Stomach smooth muscle (tissue), 2 donors: Measurements from ENCODE around the gene RAMP3.
"Not testable (repeated sequence)": the region's sequence is repeated elsewhere in the genome, so short reads cannot be mapped to it uniquely, and the experiment has no call there.

Source experiments
- H3K27ac ChIP-seq: one replicate; pipeline ENCODE4 v1.7.0; 2013; ENCODE audit warnings: mild to moderate bottlenecking, low read length, inconsistent platforms
- H3K27me3 ChIP-seq, 2 donors: one replicate each; pipeline ENCODE4 v1.7.0; 2013; ENCODE audit warnings: low read length in 2 of 2; ENCODE audit not compliant: insufficient read depth in 2 of 2, control insufficient read depth in 1 of 2
- H3K36me3 ChIP-seq, 2 donors: one replicate each; pipeline ENCODE4 v1.7.0; 2013; ENCODE audit warnings: low read length in 2 of 2; ENCODE audit not compliant: control insufficient read depth in 2 of 2, insufficient read depth in 2 of 2
- H3K4me1 ChIP-seq: one replicate; pipeline ENCODE4 v1.7.0; 2013; ENCODE audit warnings: low read length; ENCODE audit not compliant: control insufficient read depth, insufficient read depth
- H3K4me3 ChIP-seq, 2 donors: one replicate each; pipeline ENCODE4 v1.7.0; 2013; ENCODE audit warnings: low read length in 2 of 2
- H3K9ac ChIP-seq, 2 donors: one replicate each; pipeline ENCODE4 v1.7.0; 2013; ENCODE audit warnings: low read length in 2 of 2, mild to moderate bottlenecking in 1 of 2
- H3K9me3 ChIP-seq, 2 donors: one replicate each; pipeline ENCODE4 v1.7.0; 2013; ENCODE audit warnings: low read length in 2 of 2; ENCODE audit not compliant: control insufficient read depth in 2 of 2
- donor health status: healthy.
- donor health status: Pancreatic carcinoma.

Gene RAMP3

DNA sequence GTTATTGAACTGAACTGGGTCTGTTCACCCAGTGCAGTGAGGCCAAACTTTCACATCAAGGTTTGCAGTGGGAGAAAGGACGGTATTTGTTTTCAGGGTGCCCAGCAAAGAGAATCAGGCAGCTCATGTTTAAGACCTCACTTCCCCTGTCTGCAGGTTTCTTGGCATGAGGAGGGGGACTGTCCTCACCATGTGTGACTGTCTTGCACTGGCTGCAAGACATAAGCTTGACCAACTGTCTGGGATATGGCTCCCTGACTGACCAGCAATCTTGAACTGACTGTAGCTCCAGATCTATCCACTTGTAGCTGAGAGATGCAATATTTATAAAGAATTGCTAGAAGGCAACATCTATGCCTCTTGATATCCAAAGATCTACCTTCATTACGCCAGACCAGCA is 39.9 kb downstream of the RAMP3 start:
- H3K27ac ChIP-seq: no peak overlapping the region
- H3K36me3 ChIP-seq: no peaks in the 10 kb centered on the region
- H3K4me1 ChIP-seq: peaks cover 2% of the 10 kb centered on the region
- no peak overlapping the region for H3K4me3 ChIP-seq
- H3K9me3 ChIP-seq: no peaks in the 10 kb centered on the region
- no peak overlapping the region for H3K9ac ChIP-seq
- no peaks in the 10 kb centered on the region for H3K27me3 ChIP-seq

DNA sequence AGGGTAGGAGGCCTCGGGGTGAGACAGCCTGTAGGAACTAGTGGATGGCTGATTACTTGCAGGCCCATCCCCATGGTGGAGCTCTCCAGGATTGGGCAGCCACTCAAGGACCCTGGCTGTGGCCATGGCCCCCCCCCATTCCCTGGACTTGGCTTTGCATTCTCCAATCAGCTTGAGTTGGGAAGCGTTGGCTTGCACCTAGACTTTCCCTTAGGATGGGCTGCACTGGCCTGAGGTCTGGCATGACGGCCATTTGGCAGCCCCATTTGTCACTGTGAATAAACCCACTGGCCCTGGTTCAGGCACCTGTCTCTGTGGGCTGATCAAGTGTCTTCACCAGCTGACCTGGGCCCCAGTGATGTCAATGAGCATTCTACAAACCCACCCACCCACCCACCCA is 41.4 kb downstream of the RAMP3 start:
- Histone ChIP-seq H3K4me1 (peaks cover 6% of the 10 kb centered on the region), H3K4me3 (no peak overlapping the region), H3K27ac (no peak overlapping the region), H3K9ac (no peak overlapping the region), H3K27me3 (no peaks in the 10 kb centered on the region), H3K36me3 (no peaks in the 10 kb centered on the region), H3K9me3 (no peaks in the 10 kb centered on the region)

DNA sequence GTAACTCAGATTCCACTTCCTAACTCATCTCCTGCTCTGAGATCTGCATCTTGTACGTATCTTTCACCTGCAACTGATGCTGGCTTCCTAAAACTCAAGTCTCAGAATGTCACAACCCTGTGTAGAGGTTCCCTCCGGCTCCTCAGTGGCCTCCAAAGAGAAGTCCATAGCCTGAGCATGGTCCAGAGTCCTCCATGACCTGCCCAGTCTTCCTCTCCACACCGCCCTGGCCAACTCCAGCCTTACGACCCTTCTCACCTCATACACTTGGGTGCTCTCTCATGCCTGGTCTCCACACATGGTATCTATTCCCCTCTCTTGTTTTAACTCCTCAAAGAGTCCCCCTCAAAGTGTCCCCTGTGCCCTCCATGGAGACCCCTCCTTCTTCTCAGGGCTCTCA is 41.9 kb downstream of the RAMP3 start:
- peaks cover 6% of the 10 kb centered on the region for H3K4me1 ChIP-seq
- H3K27me3 ChIP-seq: no peaks in the 10 kb centered on the region
- H3K4me3 ChIP-seq: no peak overlapping the region
- no peaks in the 10 kb centered on the region for H3K36me3 ChIP-seq
- no peaks in the 10 kb centered on the region for H3K9me3 ChIP-seq
- H3K9ac ChIP-seq: no peak overlapping the region
- H3K27ac ChIP-seq: no peak overlapping the region

DNA sequence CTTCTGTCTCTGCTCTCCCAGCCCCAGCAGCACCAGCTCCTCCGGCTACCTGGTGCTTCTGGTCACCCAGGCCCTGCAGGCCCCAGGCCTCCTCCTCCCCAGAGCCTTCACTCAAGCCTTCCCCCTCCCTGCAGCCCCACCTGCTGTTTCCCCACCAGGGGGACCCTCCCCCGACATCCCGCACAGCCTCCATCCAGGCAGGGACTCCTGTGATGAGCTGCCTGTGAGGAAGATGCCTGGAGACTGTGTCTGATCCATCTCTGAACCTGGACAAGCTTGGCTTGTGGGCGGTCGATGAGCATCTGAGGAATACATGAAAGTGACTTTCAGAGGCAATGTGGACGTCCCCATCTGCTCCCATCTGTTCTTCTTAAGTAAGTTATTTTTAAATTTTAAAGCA is 45.0 kb downstream of the RAMP3 start:
- Histone ChIP-seq H3K4me3 (no peak overlapping the region), H3K4me1 (peaks cover 6% of the 10 kb centered on the region), H3K9ac (no peak overlapping the region), H3K27ac (no peak overlapping the region), H3K36me3 (no peaks in the 10 kb centered on the region), H3K27me3 (no peaks in the 10 kb centered on the region), H3K9me3 (no peaks in the 10 kb centered on the region)

DNA sequence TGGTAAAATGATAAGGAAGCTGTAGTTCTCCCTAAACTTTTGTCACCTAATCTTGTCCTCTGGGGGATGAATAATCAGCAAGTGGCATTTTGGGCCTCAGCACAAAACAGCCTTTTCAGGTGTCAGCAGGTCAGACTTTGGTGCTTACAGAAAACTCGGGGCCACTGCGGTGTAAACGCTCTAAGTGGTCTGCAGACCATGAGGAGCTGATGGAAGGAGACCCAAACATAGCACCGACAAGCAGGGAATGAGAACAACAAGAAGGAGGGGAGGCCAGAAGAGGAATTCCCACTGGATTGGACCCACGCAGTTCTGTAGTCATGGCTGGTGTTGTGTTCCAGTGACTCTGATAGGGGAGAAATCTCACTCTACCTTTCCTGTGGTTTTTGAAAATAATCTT is 45.4 kb downstream of the RAMP3 start:
- Histone ChIP-seq H3K36me3 (no peaks in the 10 kb centered on the region), H3K9me3 (no peaks in the 10 kb centered on the region), H3K4me3 (no peak overlapping the region), H3K27me3 (no peaks in the 10 kb centered on the region), H3K27ac (no peak overlapping the region), H3K4me1 (peaks cover 6% of the 10 kb centered on the region), H3K9ac (no peak overlapping the region)

DNA sequence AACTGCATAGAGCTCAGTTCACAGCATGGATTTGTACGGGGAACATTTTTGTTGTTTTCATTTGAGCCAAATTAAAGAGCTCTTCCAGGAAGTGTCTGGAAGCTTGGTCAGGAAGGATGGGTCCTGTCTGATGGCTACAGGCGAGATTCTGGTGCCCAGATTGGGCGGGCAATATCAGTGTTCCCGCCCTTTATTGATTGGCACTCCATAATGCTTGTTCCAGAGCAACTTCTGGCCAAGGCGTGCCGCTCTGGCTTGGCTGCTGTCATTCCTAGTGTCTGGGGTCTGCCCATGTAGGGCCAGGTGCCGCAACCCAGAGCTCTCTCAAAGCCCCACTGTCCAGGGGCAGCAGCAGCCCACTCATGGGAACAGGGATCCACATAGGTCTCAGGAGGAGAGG is 45.9 kb downstream of the RAMP3 start:
- Histone ChIP-seq H3K4me1 (peaks cover 6% of the 10 kb centered on the region), H3K9me3 (no peaks in the 10 kb centered on the region), H3K27ac (peak overlapping the region; percentile 7), H3K36me3 (no peaks in the 10 kb centered on the region), H3K27me3 (no peaks in the 10 kb centered on the region), H3K9ac (no peak overlapping the region), H3K4me3 (peak overlapping the region in 1 of 2 donors; percentile 24)

DNA sequence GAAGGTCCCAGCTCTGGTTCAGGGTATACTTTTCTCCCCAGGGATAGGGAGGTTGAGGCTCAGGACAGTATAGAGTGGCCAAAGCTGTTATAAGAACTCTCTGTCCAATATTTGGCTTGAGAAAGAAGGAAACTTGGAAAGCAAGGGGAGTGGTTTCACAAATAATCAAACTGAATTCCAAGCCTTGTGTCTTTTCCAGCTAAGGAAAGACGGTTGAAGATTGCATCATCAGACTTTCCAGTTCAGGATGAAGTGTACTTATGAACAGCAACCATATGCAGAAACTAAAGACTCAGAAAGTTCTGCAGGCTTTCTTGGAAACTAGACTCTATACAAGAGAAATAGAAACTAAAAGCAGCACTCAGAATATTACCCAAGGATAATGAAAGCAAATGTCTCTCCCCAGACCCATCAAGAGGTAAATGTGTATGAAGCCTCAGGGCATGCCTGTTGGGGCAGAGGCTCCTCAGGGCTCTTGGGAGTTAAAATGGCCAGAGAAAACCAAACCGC is 46.4 kb downstream of the RAMP3 start:
- peaks cover 6% of the 10 kb centered on the region for H3K4me1 ChIP-seq
- H3K9me3 ChIP-seq: no peaks in the 10 kb centered on the region
- no peak overlapping the region for H3K9ac ChIP-seq
- no peaks in the 10 kb centered on the region for H3K36me3 ChIP-seq
- peak overlapping the region; percentile 7 for H3K27ac ChIP-seq
- no peaks in the 10 kb centered on the region for H3K27me3 ChIP-seq
- peak overlapping the region in 1 of 2 donors; percentile 50 for H3K4me3 ChIP-seq

DNA sequence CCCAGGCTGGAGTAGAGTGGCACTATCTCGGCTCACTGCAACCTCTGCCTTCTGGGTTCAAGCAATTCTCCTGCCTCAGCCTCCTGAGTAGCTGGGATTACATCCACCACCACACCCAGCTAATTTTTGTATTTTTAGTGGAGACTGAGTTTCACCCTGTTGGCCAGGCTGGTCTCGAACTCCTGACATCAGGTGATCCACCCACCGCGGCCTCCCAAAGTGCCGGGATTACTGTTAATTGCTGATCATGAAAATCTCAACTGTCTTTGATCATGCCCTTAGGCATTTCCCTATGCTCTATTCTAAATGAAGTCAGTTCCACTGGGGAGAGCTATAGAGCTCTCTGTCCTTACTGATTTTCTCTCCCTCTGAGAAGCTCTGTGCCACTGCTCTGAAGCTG is 48.7 kb downstream of the RAMP3 start:
- not testable (repeated sequence) for H3K36me3 ChIP-seq, H3K9ac ChIP-seq, H3K27me3 ChIP-seq, H3K4me1 ChIP-seq, H3K9me3 ChIP-seq, H3K27ac ChIP-seq, H3K4me3 ChIP-seq

DNA sequence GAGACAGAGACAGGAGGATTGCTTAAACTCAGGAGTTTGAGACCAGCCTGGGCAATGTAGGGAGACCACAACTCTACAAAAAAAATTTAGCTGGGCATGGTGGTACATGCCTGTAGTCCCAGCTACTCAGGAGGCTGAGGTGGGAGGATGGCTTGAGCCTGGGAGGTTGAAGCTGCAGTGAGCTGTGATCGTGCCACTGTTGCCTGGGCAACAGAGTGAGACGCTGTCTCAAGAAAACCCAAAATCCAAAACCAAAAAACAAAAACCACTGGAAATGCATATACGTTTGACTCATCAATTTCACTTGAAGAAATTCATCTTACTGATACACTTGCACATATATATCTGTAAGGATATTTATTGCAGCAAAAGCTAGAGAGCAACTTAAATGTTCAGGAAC is 52.3 kb downstream of the RAMP3 start:
- not testable (repeated sequence) for H3K9me3 ChIP-seq, H3K4me3 ChIP-seq, H3K4me1 ChIP-seq, H3K27me3 ChIP-seq, H3K36me3 ChIP-seq, H3K27ac ChIP-seq, H3K9ac ChIP-seq

DNA sequence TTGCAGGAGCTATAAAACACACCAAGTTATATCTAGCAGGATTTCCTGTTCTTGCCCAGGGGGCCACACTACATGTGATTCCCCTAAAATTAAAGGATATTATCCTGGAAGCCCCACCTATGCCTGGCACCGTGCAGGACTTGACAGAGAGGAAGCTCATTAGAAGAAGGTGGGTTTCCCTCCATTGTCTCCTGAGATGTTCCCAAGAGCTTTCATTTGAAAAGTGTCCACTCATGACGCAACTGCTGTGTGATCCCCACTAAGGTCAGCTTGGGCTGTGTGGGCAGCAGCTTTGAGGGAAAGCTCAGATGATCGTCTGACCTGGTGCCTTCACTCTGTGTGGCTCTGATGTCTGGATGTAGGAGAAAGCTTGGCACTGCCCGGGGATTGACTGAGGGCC is 53.5 kb downstream of the RAMP3 start:
- Histone ChIP-seq H3K4me3 (no peak overlapping the region), H3K27ac (no peak overlapping the region), H3K9me3 (no peaks in the 10 kb centered on the region), H3K9ac (no peak overlapping the region), H3K4me1 (no peaks in the 10 kb centered on the region), H3K27me3 (peaks cover 0 to 5% of the 10 kb centered on the region in 2 donors), H3K36me3 (no peaks in the 10 kb centered on the region)

DNA sequence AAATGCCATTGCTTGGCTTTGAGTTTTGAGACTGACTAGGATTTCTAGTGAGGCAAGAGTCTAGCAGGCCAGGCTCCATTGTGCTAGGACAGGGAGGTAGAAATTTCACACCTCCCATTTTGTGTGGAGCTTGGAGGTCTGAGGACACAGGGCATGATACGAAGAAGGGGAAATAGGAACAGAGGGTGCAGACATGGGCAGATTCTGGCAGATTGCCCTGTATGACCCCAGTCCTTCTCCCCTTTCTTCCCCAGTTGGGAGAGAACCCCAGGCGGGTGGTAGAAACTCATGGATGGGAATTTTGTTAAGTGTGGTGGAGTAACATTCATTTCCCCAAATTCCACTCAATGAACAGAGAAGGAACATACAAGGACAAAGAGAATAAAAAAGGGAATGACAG is 54.4 kb downstream of the RAMP3 start:
- Histone ChIP-seq H3K27ac (no peak overlapping the region), H3K4me3 (no peak overlapping the region), H3K9ac (no peak overlapping the region)

More for the DNA sequence above, 54.4 kb downstream of the RAMP3 start:
- H3K9me3 ChIP-seq: no peaks in the 10 kb centered on the region
- peaks cover 2 to 7% of the 10 kb centered on the region in 2 donors for H3K27me3 ChIP-seq
- no peaks in the 10 kb centered on the region for H3K36me3 ChIP-seq
- H3K4me1 ChIP-seq: no peaks in the 10 kb centered on the region
